ENCODE results near the gene HTR3B.
"Not testable (repeated sequence)": the region's sequence is repeated elsewhere in the genome, so short reads cannot be mapped to it uniquely, and the experiment has no call there.

HTR3B gene

DNA sequence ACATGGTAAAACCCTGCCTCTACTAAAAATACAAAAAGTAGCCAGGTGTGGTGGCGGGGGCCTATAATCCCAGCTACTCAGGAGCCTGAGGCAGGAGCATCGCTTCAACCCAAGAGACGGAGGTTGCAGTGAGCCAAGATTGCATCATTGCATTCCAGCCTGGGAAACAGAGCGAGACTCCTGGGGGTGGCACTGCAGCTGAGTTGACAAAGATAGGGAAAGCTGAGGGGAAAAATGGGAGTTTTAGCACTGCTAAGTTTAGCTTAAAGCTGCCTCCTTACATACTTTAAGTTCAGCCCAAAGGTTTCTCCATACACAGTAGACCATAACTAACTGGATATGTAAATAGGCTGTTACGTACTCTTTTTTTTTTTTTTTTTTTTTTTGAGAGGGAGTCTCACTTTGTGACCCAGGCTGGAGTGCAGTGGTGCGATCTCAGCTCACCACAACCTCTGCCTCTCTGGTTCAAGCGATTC is 20.2 kb upstream of the HTR3B start:
- DNase-seq (ENCODE audit: low read depth) = no peak

DNA sequence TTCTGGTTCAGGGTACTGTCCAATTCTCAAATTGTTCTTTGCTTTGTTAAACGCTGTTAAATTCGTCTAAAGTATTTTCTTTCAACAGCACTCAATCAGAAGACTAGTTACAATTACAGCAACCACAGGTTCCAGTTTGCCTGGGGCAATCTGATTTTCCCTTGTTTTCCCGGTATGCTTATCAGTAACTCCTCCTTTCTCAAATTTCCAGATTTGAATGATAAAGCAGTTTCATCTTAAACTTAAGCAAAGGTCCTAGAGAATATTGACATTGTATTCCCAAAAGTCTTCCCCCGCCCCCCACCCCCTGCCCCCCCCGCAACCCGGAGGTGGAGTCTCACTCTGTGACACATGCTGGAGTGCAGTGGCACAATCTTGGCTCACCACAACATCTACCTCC is 18.7 kb upstream of the HTR3B start:
- DNase-seq (ENCODE audit: low read depth) = no peak

DNA sequence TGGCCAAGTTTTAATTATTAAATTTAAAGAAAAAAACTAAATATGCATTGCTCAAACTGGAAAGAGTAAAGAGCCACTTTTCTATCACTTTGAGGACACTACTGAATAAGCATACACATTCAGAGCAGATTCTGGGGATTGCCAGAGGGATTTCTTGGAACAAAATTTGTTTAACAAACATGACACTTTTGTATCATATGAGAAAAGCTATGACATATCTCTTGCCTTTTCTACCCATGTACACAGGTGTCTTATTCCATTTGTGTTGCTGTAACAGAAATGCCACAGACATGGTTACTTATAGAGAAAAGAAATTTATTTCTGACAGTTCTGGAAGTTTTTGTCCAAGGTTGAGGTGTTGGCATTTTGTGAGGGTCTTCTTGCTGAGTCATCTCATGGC is 15.7 kb upstream of the HTR3B start:
- DNase-seq (ENCODE audit: low read depth) = no peak

DNA sequence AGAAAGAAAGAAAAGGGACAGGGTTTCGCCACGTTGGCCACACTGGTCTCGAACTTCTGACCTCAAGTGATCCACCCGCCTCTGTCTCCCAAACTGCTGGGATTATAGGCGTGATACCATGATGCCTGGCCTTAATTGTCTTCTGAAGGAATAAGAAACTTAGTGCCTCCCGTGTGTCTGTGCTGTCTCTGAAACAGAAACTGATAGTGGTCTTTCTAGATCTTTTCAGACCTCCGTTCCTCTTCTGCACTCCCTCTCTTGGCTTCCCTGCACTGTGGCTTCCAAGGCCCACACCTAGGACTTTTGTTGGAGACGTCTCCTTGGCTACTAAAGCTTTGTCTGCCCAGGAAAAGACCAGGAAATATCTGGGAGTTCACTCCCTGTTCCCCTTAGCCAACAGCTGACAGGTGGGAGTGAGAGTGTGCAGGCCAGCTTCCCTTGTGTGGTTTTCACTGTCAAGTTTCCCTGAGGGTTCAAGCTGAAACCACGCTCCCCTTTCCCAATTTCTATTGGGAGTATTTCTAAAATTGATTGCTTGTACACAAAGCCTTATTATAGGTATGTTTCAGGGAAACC is 10.1 kb upstream of the HTR3B start:
- DNase-seq (ENCODE audit: low read depth) = no peak

DNA sequence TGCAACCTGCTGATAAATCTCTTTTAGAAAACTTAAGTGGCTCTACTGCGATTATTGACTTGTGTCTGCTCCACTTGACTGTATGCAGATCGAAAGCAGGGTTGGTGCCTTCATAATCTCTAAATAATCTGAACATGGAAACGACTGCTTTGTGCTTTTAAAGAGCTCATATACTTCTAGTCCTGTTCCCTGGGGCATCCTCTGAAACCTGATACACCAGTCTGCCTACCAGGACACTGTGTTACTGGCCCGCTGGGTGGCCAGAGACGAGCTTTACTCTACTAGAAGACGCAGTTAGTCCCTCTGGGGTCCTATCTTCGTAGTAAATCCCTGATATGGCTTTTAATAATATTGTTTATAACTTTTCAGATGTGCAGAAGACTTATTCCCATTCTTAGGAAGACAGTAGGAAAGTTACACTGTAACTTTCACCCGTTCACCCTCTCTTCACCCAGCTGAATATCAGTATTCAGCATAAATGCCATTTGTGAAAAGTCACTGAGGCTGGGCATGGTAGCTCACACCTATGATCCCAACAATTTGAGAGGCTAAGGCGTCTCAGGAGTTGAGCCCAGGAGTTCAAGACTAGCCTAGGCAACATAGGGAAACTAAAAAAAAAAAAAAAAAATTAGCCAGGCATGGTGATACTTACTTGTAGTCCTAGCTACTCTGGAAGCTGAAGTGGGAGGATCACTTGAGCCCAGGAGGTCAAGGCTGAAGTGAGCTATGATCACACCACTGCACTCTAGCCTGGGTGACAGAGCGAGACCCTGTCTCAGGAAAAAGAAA is 9.0 kb upstream of the HTR3B start:
- no peak for DNase-seq (ENCODE audit: low read depth)

DNA sequence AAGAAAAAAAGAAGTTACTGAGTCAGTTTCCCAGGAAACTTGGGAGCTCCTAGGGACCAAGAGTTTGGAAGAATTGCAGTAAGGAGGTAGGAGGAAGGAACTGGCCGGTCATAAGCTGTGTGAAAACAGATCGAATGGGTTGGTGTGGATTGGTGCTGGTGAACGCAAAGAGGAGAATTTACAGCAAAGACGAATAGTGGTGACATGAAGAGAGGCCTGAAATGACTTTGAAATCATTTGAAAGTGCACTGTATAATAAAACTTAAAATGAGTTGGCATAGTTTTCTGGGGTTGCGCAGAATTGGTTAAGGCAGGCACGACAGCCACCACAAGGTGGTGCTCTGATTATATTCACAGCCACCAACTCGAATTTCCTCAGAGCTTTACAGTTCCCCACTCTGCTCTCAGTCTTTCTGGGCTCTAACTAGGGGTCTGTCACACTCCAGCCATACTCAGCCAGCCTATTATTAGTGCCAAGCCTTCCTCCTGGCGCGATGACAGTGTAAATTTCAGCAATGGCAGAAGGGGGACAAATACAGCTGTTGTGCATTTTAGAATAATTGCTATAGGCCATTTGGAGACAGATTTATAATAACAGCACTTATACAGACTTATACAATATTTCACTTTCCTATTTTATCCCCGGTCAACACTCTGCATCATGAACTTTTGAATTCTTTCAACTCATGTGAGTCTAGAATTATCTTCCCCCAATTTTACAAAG is 8.3 kb upstream of the HTR3B start:
- peak; percentile 6 for DNase-seq (ENCODE audit: low read depth)

DNA sequence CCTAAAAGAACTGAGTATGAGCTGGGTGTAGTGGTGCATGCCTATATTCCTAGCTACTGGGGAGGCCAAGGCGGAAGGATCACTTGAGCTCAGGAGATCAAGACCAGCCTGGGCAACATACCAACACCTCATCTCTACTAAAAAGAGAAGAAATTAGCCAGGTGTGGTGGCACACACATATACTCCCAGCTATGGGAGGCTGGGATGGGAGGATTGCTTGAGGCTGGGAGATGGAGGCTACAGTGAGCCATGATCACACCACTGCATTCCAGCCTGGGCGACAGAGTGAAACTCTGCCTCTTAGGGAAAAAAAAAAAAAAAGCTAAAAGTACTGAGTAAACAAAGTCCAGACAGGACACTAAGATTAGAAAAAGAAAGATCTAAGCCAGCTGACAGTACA is 3.5 kb upstream of the HTR3B start:
- DNase-seq (ENCODE audit: low read depth) = no peak

DNA sequence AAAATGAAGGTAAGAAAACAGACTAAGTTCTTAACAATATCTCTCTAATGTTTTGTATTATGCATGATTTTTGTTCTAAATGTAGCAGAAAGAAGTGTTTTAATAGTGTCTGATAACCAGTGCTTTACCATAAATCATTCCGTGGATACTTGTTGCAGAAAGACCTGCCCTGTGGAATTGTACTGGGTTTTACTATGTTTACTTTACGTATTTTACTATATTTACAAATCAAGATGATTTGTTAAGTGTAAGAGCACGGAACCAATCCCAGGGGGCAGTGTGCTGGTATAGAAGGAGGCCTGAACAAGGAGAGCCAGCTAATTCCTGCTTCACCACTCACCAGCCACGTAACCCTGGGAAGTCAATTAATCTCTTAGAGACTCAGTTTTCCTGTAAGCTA is 1.4 kb downstream of the HTR3B start:
- DNase-seq (ENCODE audit: low read depth) = no peak

DNA sequence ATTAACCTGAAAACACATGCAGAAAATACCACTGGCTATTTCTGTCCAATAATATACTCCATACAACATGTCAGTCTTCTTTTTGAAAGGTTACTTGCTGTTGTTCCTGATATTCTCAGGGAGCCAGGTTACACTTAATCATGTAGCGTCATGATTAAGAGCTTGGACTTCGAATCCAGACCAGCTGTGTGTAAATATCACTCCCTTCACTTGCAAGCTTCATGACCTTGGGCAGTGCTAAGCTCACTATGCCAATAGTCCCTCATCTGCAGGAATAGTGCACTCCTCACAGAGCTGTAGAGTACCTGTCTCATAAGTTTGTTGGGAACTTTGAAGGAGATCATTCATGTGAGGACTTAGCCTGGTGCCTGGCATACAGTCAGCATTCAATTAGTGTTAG is 1.9 kb downstream of the HTR3B start:
- DNase-seq (ENCODE audit: low read depth) = no peak

DNA sequence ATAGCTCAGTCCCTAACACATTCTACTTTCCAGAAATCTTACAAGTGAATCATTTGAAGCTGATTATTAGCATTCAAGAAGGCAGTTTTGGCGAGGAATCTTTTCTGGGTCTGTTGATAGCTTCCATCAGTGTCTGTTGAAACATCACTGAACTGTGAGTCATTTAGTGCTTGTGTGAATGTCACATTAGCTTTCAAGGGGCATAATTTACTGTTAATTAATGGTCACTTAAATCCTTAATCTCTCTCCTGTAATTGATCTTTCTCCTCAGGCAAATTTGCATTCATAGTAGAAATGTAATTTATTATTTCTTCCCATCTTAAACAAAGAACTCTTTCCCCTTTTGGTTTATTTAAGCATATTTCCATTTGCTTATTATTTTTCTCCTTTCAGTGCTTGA is 2.6 kb downstream of the HTR3B start:
- no peak for DNase-seq (ENCODE audit: low read depth)

DNA sequence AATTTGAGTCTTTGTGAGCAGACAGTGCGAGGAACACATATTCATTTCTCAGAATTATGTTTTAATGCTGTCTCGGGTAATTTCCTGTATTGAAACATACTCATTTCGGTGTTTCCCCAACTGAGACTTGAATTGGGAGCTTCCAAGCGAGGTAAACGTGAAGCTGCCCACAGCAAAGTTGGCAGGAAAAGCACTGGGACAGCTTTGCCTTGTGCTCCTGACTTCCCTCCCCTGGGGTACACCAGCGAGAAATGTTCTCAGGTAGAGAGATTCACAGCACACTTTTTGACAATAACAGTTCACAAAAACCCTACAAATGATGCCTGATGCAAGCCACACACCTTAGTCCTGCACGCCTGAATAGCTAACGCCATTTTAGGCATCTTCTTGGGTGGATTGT is 3.1 kb downstream of the HTR3B start:
- DNase-seq (ENCODE audit: low read depth) = no peak

DNA sequence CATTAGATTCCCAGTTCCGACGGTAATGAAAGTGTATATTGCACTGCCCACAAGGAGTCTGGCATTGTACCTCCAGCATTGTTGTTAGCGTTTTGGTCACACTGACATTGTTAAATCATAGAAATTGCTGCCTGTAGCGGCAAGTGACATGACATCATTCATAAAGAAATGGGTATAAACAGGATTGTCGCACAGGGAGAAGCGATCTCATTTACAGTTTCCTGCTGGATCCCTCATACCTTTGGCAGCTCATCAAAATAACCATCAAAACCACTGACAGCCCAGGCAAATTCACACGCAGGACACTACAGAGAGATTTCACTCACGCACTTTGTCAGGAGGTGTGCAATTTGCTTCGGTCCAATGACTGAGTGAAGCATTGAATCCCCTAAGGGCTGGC is 3.5 kb downstream of the HTR3B start:
- no peak for DNase-seq (ENCODE audit: low read depth)

DNA sequence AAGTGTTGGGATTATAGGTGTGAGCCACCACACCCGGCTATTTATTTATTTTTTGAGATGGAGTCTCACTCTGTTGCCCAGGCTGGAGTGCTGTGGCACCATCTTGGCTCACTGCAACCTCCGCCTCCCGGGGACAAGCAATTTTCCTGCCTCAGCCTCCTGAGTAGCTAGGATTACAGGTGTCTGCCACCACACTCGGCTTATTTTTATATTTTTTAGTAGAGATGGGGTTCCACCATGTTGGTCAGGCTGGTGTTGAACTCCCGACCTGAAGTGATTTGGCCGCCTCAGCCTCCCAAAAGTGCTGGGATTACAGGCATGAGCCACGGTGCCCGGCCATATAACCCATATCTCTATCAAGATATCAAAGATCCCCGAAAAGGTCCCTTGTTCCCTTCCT is 6.9 kb downstream of the HTR3B start:
- DNase-seq (ENCODE audit: low read depth) = not testable (repeated sequence)

DNA sequence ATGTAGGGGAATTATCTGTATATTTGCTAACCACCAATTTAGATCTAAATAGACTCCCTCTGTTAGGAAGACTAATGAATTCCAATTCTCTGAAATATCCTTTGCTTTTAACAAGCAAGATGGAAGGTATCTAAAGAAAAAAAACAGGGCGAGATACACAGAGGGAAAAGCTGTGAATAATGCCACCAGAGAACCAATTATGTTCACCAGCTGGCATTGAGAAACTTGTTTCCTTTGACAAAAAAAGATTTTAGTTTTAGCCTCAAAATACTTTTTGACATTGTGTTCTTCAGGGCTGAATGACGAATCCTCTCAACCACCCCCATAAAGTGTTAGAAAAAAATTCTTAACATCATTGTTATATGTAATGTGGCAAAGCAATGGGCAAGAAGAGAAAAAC is 19.0 kb downstream of the HTR3B start:
- DNase-seq (ENCODE audit: low read depth) = no peak

DNA sequence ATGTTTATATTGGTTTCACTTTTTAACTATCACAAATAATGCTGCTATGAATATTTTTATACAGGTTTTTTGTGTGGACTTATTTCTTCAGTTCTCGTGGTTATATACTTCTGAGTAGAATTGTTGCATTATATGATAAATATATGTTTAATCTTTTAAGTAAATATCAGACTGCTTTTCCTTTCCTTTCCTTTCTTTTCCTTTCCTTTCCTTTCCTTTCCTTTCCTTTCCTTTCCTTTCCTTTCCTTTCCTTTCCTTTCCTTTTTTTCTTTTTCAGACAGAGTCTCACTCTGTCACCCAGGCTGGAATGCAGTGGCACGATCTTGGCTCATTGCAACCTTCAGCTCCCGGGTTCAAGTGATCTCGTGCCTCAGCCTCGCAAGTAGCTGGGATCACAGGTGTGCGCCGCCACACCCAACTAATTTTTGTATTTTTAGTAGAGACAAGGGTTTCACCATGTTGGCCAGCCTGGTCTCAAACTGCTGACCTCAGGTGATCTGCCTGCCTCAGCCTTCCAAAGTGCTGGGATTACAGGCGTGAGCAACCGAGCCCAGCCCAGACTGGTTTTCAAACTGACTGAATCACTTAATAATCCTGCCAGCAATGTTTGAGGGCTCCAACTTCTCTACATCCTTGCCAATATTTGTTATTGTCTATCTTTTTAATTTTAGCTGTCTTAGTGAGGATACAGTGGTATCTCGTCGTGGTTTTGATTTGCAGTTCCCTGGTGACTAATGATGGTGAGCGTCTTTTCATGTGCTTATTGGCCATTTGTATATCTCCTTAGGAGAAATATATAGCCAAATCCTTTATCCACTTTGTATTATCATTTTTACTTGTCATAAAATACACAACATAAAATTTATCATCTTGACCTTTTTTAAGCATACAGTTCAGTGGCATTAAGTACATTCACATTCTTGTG is 21.9 kb downstream of the HTR3B start:
- no peak for DNase-seq (ENCODE audit: low read depth)

DNA sequence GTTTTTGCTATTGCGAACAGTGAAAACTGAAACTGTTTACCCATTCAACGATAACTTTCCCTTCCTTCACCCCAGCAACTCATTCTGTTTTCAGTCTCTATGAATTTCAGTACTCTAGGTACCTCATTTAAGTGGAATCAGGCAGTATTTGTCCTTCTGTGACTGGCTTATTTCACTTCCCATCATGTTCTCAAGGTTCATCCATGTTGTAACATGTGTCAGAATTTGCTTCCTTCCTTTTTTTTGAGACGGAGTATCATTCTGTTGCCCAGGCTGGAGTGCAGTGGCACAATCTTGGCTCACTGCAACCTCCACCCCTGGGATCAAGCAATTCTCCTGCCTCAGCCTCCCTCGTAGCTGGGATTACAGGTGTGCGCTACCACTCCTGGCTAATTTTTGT is 23.7 kb downstream of the HTR3B start:
- no peak for DNase-seq (ENCODE audit: low read depth)

DNA sequence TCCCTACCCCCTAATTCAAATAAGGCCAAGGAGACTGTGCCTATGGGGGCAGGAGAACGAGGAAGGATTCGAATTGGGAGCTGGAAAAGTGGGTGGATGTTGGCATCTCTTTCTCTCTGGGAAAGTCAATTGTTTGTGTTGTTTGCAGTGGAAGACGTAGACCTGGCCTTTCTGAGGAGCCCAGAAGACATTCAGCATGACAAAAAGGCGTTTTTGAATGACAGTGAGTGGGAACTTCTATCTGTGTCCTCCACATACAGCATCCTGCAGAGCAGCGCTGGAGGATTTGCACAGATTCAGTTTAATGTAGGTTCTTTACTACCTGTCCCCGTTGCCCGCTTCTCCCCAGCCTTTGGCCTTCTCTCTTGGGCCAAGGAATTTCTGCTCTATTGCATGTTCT is 28.2 kb downstream of the HTR3B start:
- no peak for DNase-seq (ENCODE audit: low read depth)

DNA sequence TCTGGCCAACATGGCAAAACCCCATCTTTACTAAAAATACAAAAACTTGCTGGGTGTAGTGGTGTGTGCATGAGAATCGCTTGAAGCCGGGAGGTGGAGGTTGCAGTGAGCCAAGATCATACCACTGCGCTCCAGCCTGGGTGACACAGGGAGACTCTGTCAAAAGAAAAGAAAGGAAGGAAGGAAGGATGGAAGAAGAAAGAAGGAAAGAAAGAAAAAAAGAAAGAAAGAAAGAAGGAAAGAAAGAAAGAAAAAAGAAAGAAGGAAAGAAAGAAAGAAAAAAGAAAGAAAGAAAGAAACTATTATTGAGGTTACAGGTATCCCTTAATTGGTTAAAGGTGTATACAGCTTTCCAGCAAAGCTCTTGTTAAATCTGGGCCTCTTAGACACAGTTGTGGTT is 29.6 kb downstream of the HTR3B start:
- not testable (repeated sequence) for DNase-seq (ENCODE audit: low read depth)

DNA sequence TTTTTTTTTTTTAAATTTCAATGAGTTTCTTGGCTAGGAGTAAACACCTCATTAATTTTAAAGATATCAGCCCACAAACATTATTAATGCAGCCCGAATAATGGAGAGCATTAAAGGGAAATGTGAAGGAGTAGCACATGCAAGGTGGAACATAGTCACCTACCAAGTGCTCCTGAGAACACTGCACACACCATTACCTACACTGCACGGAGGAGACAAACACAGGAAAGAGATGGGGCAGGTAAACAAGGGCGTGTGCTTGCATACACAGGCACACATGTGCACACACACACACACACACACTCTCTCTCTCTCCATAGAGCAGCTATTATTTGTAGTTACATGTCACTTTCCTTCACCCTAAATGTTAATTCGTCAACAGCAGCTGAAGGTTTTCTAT is 30.2 kb downstream of the HTR3B start:
- no peak for DNase-seq (ENCODE audit: low read depth)

DNA sequence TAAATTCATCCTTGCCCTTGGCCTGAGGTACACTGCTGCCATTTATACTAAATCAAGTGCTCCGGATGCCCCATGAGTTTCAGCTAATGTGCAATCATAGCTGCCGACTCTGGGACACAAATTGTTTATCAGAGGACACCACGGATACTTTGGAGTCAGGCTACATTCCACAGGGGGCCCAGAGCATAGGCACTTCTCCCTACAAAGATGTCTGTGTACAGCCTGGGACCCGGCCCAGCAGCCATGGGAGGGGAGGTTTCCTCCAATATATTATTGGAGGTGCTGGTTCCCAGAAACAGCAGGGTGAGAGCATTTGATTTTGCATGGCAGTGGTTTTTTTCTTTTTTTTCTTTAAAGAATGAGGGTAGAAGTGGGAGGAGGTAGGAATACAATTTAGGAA is 31.3 kb downstream of the HTR3B start:
- DNase-seq (ENCODE audit: low read depth) = no peak

DNA sequence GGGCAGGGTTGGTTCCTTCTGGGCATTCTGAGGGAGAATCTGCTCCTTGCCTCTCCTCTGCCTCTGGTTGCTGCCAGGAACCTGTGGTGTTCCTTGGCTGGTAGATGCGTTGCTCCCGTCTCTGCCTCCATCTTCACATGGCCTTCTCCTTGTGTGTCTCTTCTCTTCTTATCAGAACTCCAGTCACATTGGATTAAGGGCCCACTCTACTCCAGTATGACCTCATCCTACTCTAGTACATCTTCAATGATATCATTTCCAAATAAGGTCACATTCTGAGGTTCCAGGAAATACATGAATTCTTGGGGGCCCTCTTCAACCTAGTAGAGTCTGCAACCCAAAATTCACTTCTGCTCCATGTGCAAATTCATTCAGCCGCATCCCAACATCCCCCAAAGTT is 33.3 kb downstream of the HTR3B start:
- DNase-seq (ENCODE audit: low read depth) = no peak

DNA sequence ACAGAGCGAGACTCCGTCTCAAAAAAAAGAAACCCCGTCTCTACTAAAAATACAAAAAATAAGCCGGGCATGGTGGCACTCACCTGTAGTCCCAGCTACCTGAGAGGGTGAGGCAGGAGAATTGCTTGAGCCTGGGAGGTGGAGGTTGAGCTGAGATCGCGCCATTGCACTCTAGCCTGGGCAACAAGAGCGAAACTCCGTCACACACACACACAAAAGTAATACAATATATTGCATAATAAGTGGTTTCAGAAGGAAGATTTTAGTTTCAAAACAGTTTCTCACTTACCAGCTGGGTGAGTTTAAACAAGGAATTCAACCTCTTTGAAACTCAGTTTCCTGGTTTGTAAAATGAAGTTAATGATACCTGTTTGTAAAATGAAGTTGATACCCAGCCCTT is 37.7 kb downstream of the HTR3B start:
- DNase-seq (ENCODE audit: low read depth) = no peak

Measured in stimulated activated CD8-positive, alpha-beta memory T cell treated with anti-CD3 and anti-CD28 coated beads, Interleukin-12 subunit alpha, Interleukin-12 subunit beta, amount 100 ng/mL, for 1 hour (primary cell).